Measurements from ENCODE around the gene GCG.
A peak's percentile ranks its signal among the peaks of the same experiment; 100 is the strongest.

GCG gene

GRCh38 chr2:162123806-162124758 lies 28.0 kb downstream of the GCG start:
- in situ Hi-C loops (cut with MboI; ENCODE audit: low sequenced_read_pairs, unreplicated experiment): loop anchor here (10.0 to 25.0 kb wide), 2 partner anchors 119 to 537 kb away; no protein-coding TSS in a partner anchor
- peak; percentile 62 for DNase-seq (ENCODE audit: low spot score)
- TF ChIP-seq, protein P1, sequence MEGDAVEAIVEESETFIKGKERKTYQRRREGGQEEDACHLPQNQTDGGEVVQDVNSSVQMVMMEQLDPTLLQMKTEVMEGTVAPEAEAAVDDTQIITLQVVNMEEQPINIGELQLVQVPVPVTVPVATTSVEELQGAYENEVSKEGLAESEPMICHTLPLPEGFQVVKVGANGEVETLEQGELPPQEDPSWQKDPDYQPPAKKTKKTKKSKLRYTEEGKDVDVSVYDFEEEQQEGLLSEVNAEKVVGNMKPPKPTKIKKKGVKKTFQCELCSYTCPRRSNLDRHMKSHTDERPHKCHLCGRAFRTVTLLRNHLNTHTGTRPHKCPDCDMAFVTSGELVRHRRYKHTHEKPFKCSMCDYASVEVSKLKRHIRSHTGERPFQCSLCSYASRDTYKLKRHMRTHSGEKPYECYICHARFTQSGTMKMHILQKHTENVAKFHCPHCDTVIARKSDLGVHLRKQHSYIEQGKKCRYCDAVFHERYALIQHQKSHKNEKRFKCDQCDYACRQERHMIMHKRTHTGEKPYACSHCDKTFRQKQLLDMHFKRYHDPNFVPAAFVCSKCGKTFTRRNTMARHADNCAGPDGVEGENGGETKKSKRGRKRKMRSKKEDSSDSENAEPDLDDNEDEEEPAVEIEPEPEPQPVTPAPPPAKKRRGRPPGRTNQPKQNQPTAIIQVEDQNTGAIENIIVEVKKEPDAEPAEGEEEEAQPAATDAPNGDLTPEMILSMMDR (IDR thresholded peaks at IDR 0.05; ENCODE audit: borderline replicate concordance, control extremely low read depth, extremely low read depth, insufficient read depth, missing control alignments): peak; percentile 47

DNA sequence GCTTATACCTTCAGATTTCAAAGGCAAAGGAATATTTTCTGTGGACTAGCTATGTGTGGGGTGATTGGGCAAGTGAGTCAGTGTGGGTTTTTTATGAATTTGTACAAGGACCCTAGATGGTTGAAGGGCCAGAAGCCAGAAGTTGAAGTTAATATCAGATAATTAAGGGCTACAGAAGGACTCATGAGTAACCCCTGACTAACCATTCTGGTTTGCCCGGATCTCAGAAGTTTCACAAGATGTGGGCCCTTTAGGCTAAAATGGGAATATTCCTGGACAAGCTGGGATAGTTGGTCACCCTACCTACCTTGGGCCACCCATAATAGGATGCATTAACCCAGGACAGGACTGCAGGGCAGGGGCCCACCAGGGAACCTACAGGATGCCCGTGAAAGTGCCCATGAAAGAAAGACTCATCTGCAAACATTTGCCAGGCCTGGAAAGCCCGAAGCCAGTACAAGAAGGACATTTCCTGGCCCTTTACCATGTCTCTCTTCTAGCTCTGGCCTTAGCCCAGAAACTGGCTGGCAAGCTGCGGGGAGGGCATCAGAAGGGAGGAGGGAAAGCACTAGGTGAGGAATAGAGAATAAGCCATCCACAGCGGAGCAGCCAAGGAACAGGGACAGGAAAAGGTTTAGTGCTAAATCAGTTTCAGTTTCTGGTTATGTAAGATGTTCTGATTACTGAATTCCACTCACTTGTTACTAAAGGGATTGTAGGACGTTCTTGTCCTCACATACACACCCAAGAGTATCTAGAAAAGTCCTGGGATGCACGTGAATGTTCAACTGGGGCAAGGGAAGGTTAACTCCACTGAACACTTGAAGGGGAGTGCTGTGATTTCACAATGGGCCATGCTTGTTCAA lies 33.6 kb downstream of the GCG start:
- in situ Hi-C loops (cut with MboI; ENCODE audit: low sequenced_read_pairs, unreplicated experiment): loop anchor here (25.0 kb wide), 1 partner anchor 531 kb away; no protein-coding TSS in a partner anchor
- TF ChIP-seq, protein P1 (IDR thresholded peaks at IDR 0.05; ENCODE audit: borderline replicate concordance, control extremely low read depth, extremely low read depth, insufficient read depth, missing control alignments): no peak
- DNase-seq (ENCODE audit: low spot score): no peak

DNA sequence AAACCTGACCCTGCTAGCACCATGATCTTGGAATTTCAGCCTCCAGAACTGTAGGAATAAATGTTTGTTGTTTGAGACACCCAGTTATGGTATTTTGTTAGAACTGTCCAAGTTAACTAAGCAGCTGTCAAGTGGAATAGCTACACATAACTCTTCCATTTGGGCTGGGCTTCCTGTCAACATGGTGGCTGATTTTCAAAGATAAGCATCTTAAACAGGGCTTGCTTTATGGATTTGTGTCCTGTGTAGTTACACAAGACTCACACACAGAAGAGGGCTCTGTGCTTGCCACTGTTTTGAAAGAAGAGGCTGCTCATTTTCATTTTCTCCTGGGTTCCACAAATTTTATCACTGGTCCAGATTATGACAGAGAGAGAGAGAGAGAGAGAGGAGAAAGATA lies 35.7 kb downstream of the GCG start:
- in situ Hi-C loops (cut with MboI; ENCODE audit: low sequenced_read_pairs, unreplicated experiment): loop anchor here (25.0 kb wide), 1 partner anchor 529 kb away; no protein-coding TSS in a partner anchor
- DNase-seq (ENCODE audit: low spot score): no peak
- TF ChIP-seq, protein P1 (IDR thresholded peaks at IDR 0.05; ENCODE audit: borderline replicate concordance, control extremely low read depth, extremely low read depth, insufficient read depth, missing control alignments): no peak

DNA sequence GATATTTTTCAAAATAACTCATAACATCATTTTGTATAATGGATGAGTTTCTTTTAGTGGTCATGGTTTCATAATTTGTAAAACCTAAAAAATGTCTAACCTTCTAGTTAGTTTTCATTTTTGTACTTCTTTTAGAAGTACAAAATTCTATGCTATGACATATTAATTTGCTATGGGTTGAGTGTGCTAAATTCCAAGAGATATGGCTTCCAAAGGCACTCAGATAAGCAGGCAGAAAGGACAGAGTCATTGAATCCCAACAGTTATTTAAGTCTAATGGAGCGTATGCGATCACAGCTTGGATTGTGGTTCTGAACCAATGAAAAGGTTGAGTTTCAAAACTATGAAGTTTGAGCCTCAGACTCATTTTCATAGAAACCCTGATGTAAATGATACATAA lies 37.0 kb downstream of the GCG start:
- in situ Hi-C loops (cut with MboI; ENCODE audit: low sequenced_read_pairs, unreplicated experiment): loop anchor here (25.0 kb wide), 1 partner anchor 528 kb away; no protein-coding TSS in a partner anchor

DNA sequence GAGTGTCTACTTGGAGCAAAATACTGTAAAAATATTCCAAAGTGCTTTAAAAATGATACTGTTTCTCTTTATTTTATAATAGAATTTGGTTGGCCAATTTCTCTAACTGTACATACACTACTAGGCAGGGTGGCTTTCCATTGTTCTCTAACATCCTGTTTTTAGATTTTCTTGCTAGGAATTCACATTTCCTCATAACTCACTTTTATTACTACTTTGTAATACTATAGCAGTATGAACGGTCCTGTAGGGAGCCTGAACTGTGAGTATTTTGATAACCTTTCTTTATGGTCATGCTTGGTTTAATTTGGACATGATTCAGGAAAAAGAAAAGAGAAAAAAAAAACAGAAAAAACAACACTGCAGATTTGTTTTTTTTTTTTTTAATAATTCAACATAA lies 37.8 kb downstream of the GCG start:
- in situ Hi-C loops (cut with MboI; ENCODE audit: low sequenced_read_pairs, unreplicated experiment): loop anchor here (25.0 kb wide), 1 partner anchor 527 kb away; no protein-coding TSS in a partner anchor
- TF ChIP-seq, protein P1 (IDR thresholded peaks at IDR 0.05; ENCODE audit: borderline replicate concordance, control extremely low read depth, extremely low read depth, insufficient read depth, missing control alignments): no peak
- no peak for DNase-seq (ENCODE audit: low spot score)

More for the DNA sequence above, 37.0 kb downstream of the GCG start:
- no peak for DNase-seq (ENCODE audit: low spot score)
- TF ChIP-seq, protein P1 (IDR thresholded peaks at IDR 0.05; ENCODE audit: borderline replicate concordance, control extremely low read depth, extremely low read depth, insufficient read depth, missing control alignments): no peak

- no peak for DNase-seq (ENCODE audit: low spot score)
Measured at GRCh38 chr2:162113776-162114168, 38.3 kb downstream of the GCG start.

More at GRCh38 chr2:162113776-162114168, 38.3 kb downstream of the GCG start:
- in situ Hi-C loops (cut with MboI; ENCODE audit: low sequenced_read_pairs, unreplicated experiment): loop anchor here (25.0 kb wide), 1 partner anchor 526 kb away; no protein-coding TSS in a partner anchor
- TF ChIP-seq, protein P1 (IDR thresholded peaks at IDR 0.05; ENCODE audit: borderline replicate concordance, control extremely low read depth, extremely low read depth, insufficient read depth, missing control alignments): no peak

Data from GM13976 (cell line).